ENCODE results near the gene EPGN.

- no peak for TF ChIP-seq EZH2 (IDR thresholded peaks at IDR 0.05; ENCODE audit: borderline replicate concordance, low read length)
- TF ChIP-seq CTCF (conservative IDR thresholded peaks at IDR 0.05 in 1 of 2, IDR thresholded peaks at IDR 0.05 in 1 of 2; ENCODE audit: extremely low read depth in 1 of 2, insufficient read depth in 1 of 2, low read depth in 1 of 2, low read length in 2 of 2) = no peak
These were observed 15.4 kb downstream of the EPGN start for GRCh38 chr4:74323663-74324062.
